Lung (tissue), 12 donors: ENCODE measurements around the gene NACA2. TPM values are rescaled to one million over a fixed set of nuclear protein-coding genes. Genes with fewer than 3 reads are reported as not detected.

ENCODE experiments used
- ATAC-seq: fragments of 200-7000 bp; cut with Tn5 transposase; one replicate; pipeline ENCODE4 v1.9.1; 2020; ENCODE audit warnings: moderate number of reproducible peaks; ENCODE audit not compliant: insufficient read depth, low FRiP score
- DNase-seq, 3 donors: peaks; one replicate each; pipeline ENCODE4 v3.0.0-alpha.2; 2013 to 2017
- H3K27ac ChIP-seq, 2 donors: one replicate each; pipeline ENCODE4 v1.5.1; 2013; ENCODE audit warnings: mild to moderate bottlenecking in 2 of 2, moderate library complexity in 2 of 2, control low read depth in 1 of 2, inconsistent platforms in 1 of 2, low read depth in 1 of 2, low read length in 1 of 2
- H3K27me3 ChIP-seq, 3 donors: one replicate each; pipeline ENCODE4 v1.5.1; 2013; ENCODE audit warnings: low read length in 2 of 3; ENCODE audit not compliant: control insufficient read depth in 3 of 3, insufficient read depth in 3 of 3
- H3K36me3 ChIP-seq, 4 donors: one replicate each; pipeline ENCODE4 v1.5.1; 2013; ENCODE audit warnings: low read length in 4 of 4, mild to moderate bottlenecking in 1 of 4, moderate library complexity in 1 of 4; ENCODE audit not compliant: control insufficient read depth in 4 of 4, insufficient read depth in 4 of 4
- H3K4me1 ChIP-seq, 5 donors: one replicate each; pipeline ENCODE4 v1.5.1; 2013; ENCODE audit warnings: low read length in 5 of 5, mild to moderate bottlenecking in 2 of 5, moderate library complexity in 1 of 5; ENCODE audit not compliant: control insufficient read depth in 5 of 5, insufficient read depth in 5 of 5
- H3K4me3 ChIP-seq: one replicate; pipeline ENCODE4 v1.5.1; 2013; ENCODE audit warnings: mild to moderate bottlenecking, control low read depth, moderate library complexity
- H3K9ac ChIP-seq, 2 donors: one replicate each; pipeline ENCODE4 v1.5.1; 2013; ENCODE audit warnings: low read length in 2 of 2, control low read depth in 1 of 2; ENCODE audit not compliant: insufficient read depth in 1 of 2
- H3K9me3 ChIP-seq, 4 donors: one replicate each; pipeline ENCODE4 v1.5.1; 2013; ENCODE audit warnings: low read length in 3 of 4, mild to moderate bottlenecking in 1 of 4, moderate library complexity in 1 of 4; ENCODE audit not compliant: control insufficient read depth in 4 of 4, insufficient read depth in 3 of 4
- CTCF ChIP-seq: IDR thresholded peaks from 2 replicates; pipeline ENCODE4 v1.5.1; 2012; ENCODE audit warnings: mild to moderate bottlenecking; ENCODE audit errors: control extremely low read depth, extremely low read depth
- whole genome bisulfite sequencing, 2 donors: extraction: QIAGEN DNeasy Blood & Tissue Kit; methylation state at CpG; one replicate each; pipeline ENCODE4 v1.1.7; 2013; 5-methylcytosine and 5-hydroxymethylcytosine counted together
- polyA plus RNA-seq, 2 donors: library from polyadenylated mRNA; stranded (reverse); fragments of 200-250 nt; gene quantifications; one replicate each; pipeline ENCODE4 v1.2.1, GENCODE V29; 2013
- total RNA-seq, 2 donors: library from RNA; depleted of rRNA in 1 of 2; stranded (reverse); fragments of >200 nt in 1 of 2; gene quantifications; one replicate each; pipeline ENCODE4 v1.2.1, GENCODE V29; 2014 to 2021
- donor health status: control.
- donor health status: control.
- donor health status: Bipolar disorder and iron deficiency.
- donor health status: healthy.
- donor health status: DM: yes; HTN: yes; CAD: no.

The NACA2 gene
- total and polyA plus RNA-seq, 4 donors, result 0.07 TPM; not detected in 3

GRCh38 chr17:61597607-61598006, 6.6 kb upstream of the NACA2 start:
- ATAC-seq (no peak), DNase-seq (no peak)
- no peak for TF ChIP-seq CTCF
- no peaks in the 10 kb centered on the region for H3K36me3 ChIP-seq
- no peaks in the 10 kb centered on the region for H3K27me3 ChIP-seq
- WGBS, 2 donors, result 92 to 93% methylated on average over 3 of the region's 3 CpGs
- H3K4me1 ChIP-seq, result peaks cover 0 to 9% (median 0%) of the 10 kb centered on the region in 5 donors
- H3K4me3 ChIP-seq, result no peak overlapping the region
- H3K9ac ChIP-seq, result no peak overlapping the region
- H3K9me3 ChIP-seq, result peaks cover 0 to 3% (median 0%) of the 10 kb centered on the region in 4 donors
- H3K27ac ChIP-seq, result no peak overlapping the region

GRCh38 chr17:61595418-61596186, 4.6 kb upstream of the NACA2 start:
- H3K27ac ChIP-seq, result no peak overlapping the region
- H3K27me3 ChIP-seq, result no peaks in the 10 kb centered on the region
- peaks cover 0 to 9% (median 0%) of the 10 kb centered on the region in 5 donors for H3K4me1 ChIP-seq
- ATAC-seq (no peak), DNase-seq (no peak)
- no peak overlapping the region for H3K4me3 ChIP-seq
- no peak overlapping the region for H3K9ac ChIP-seq
- WGBS, 2 donors, result 63 to 64% methylated on average over 7 of the region's 7 CpGs
- no peak for TF ChIP-seq CTCF
- H3K36me3 ChIP-seq, result no peaks in the 10 kb centered on the region
- H3K9me3 ChIP-seq, result peaks cover 0 to 3% (median 0%) of the 10 kb centered on the region in 4 donors

- peaks cover 0 to 3% (median 0%) of the 10 kb centered on the region in 4 donors for H3K9me3 ChIP-seq
- H3K27me3 ChIP-seq, result no peaks in the 10 kb centered on the region
- no peaks in the 10 kb centered on the region for H3K36me3 ChIP-seq
- ATAC-seq (no peak), DNase-seq (no peak)
- H3K27ac ChIP-seq, result no peak overlapping the region
- TF ChIP-seq CTCF, result no peak
- H3K4me3 ChIP-seq, result no peak overlapping the region
- 92 to 93% methylated on average over 5 of the region's 5 CpGs for WGBS, 2 donors
- no peak overlapping the region for H3K9ac ChIP-seq
- H3K4me1 ChIP-seq, result peaks cover 0 to 9% (median 0%) of the 10 kb centered on the region in 5 donors
Observed at GRCh38 chr17:61594294-61594825, 3.3 kb upstream of the NACA2 start.
